ENCODE data around the gene CMTR1.
A peak's percentile ranks its signal among the peaks of the same experiment; 100 is the strongest.

The CMTR1 gene

GRCh38 chr6:37490536-37491170 lies 57.6 kb downstream of the CMTR1 start:
- no peak for TF ChIP-seq CTCF (IDR thresholded peaks at IDR 0.05; ENCODE audit: unreplicated experiment in 3 of 3)
- H3K27me3 Mint-ChIP-seq (ENCODE audit: low read depth) = peaks cover 60% of the 10 kb centered on the region
- H3K9me3 Mint-ChIP-seq = no peaks in the 10 kb centered on the region
- H3K36me3 Mint-ChIP-seq (ENCODE audit: low read depth) = peaks cover 6% of the 10 kb centered on the region
- no peak overlapping the region for H3K4me3 Mint-ChIP-seq
- H3K27ac Mint-ChIP-seq = no peak overlapping the region
- H3K4me1 Mint-ChIP-seq = peaks cover 48% of the 10 kb centered on the region

- no peaks in the 10 kb centered on the region for H3K9me3 Mint-ChIP-seq
- peaks cover 54% of the 10 kb centered on the region for H3K27me3 Mint-ChIP-seq (ENCODE audit: low read depth)
- no peak for TF ChIP-seq CTCF (IDR thresholded peaks at IDR 0.05; ENCODE audit: unreplicated experiment in 3 of 3)
- peaks cover 6% of the 10 kb centered on the region for H3K36me3 Mint-ChIP-seq (ENCODE audit: low read depth)
- H3K4me3 Mint-ChIP-seq = no peak overlapping the region
- H3K27ac Mint-ChIP-seq = no peak overlapping the region
- peaks cover 48% of the 10 kb centered on the region for H3K4me1 Mint-ChIP-seq
Measured at GRCh38 chr6:37491171-37491829, 58.3 kb downstream of the CMTR1 start.

- Mint-ChIP-seq H3K27me3 (ENCODE audit: low read depth) (peaks cover 52% of the 10 kb centered on the region), H3K9me3 (no peaks in the 10 kb centered on the region), H3K27ac (peak overlapping the region in 2 of 3 experiments; percentile 49 to 64), H3K4me1 (peaks cover 48% of the 10 kb centered on the region), H3K4me3 (no peak overlapping the region), H3K36me3 (ENCODE audit: low read depth) (peaks cover 6% of the 10 kb centered on the region)
- TF ChIP-seq CTCF (IDR thresholded peaks at IDR 0.05; ENCODE audit: unreplicated experiment in 3 of 3) = no peak
Measured at GRCh38 chr6:37491830-37492208, 58.8 kb downstream of the CMTR1 start.

- TF ChIP-seq CTCF (IDR thresholded peaks at IDR 0.05; ENCODE audit: unreplicated experiment in 3 of 3) = no peak
- H3K36me3 Mint-ChIP-seq (ENCODE audit: low read depth) = peaks cover 6% of the 10 kb centered on the region
- no peak overlapping the region for H3K4me3 Mint-ChIP-seq
- peaks cover 42% of the 10 kb centered on the region for H3K4me1 Mint-ChIP-seq
- no peaks in the 10 kb centered on the region for H3K9me3 Mint-ChIP-seq
- peak overlapping the region in 2 of 3 experiments; percentile 49 to 64 for H3K27ac Mint-ChIP-seq
- peaks cover 50% of the 10 kb centered on the region for H3K27me3 Mint-ChIP-seq (ENCODE audit: low read depth)
Measured at GRCh38 chr6:37492236-37492972, 59.4 kb downstream of the CMTR1 start.

- Mint-ChIP-seq H3K27me3 (ENCODE audit: low read depth) (peaks cover 51% of the 10 kb centered on the region), H3K4me1 (peaks cover 35% of the 10 kb centered on the region), H3K27ac (peak overlapping the region in 1 of 3 experiments; percentile 64), H3K36me3 (ENCODE audit: low read depth) (peaks cover 3% of the 10 kb centered on the region), H3K9me3 (no peaks in the 10 kb centered on the region), H3K4me3 (no peak overlapping the region)
- no peak for TF ChIP-seq CTCF (IDR thresholded peaks at IDR 0.05; ENCODE audit: unreplicated experiment in 3 of 3)
Measured at GRCh38 chr6:37492991-37493660, 60.1 kb downstream of the CMTR1 start.
